Activated T-cell treated with anti-CD3 and anti-CD28 coated beads, Interleukin-2, amount 50 U/mL, for 24 hours (primary cell): ENCODE measurements around the gene AGFG1.
A peak's percentile ranks its signal among the peaks of the same experiment; 100 is the strongest.

Experiments
- DNase-seq: peaks from one replicate; pipeline ENCODE4 v3.0.0-alpha.2; 2020
- H3K27ac Mint-ChIP-seq: 2 replicates; pipeline ENCODE4 v1.8.0; 2020; ENCODE audit warnings: mild to moderate bottlenecking, mixed read lengths
- H3K27me3 Mint-ChIP-seq: 2 replicates; pipeline ENCODE4 v1.8.0; 2020; ENCODE audit warnings: mixed read lengths
- H3K36me3 Mint-ChIP-seq: 2 replicates; pipeline ENCODE4 v1.8.0; 2020; ENCODE audit warnings: low read depth, mixed read lengths
- H3K4me1 Mint-ChIP-seq: 2 replicates; pipeline ENCODE4 v1.8.0; 2020; ENCODE audit warnings: low read depth, mixed read lengths
- H3K4me3 Mint-ChIP-seq: 2 replicates; pipeline ENCODE4 v1.8.0; 2020; ENCODE audit warnings: mild to moderate bottlenecking, moderate library complexity, mixed read lengths
- H3K9me3 Mint-ChIP-seq: 2 replicates; pipeline ENCODE4 v1.8.0; 2020; ENCODE audit warnings: mixed read lengths

AGFG1 gene

DNA sequence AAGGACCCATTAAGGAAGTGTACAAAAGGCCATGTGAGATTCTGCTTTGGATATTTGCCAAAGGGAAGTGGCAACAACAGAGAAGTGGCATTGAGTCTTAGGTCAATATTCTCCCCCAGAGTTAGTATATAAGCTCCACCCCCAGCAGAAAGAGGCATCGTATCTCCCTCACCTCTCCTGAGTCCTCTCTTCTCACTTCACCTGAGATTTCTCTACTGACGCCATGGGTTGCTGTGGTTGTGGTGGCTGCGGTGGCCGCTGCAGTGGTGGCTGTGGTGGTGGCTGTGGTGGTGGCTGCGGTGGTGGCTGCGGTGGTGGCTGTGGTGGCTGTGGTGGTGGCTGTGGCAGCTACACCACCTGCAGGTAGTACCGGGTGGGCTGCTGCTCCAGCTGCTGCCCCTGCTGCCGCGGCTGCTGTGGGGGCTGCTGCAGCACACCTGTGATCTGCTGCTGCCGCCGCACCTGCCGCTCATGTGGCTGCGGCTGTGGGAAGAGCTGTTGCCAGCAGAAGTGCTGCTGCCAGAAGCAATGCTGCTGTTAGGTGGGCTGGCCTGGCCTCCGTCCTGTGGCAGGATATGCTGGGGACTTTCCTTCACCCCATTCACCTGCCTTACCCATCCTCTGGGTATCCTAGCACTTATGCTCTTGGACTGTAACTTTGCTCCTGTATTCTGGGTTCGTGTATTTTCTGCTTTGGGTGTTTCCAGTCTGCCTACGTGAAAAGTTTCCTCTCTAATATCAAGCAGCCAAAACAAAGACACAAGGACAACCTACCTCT, 136.8 kb downstream of the AGFG1 start:
- no peak overlapping the region for H3K4me3 Mint-ChIP-seq
- H3K9me3 Mint-ChIP-seq: no peaks in the 10 kb centered on the region
- H3K36me3 Mint-ChIP-seq: no peaks in the 10 kb centered on the region
- peaks cover 15% of the 10 kb centered on the region for H3K4me1 Mint-ChIP-seq
- peaks cover 73% of the 10 kb centered on the region for H3K27me3 Mint-ChIP-seq
- DNase-seq: peak; percentile 45
- H3K27ac Mint-ChIP-seq: no peak overlapping the region

DNA sequence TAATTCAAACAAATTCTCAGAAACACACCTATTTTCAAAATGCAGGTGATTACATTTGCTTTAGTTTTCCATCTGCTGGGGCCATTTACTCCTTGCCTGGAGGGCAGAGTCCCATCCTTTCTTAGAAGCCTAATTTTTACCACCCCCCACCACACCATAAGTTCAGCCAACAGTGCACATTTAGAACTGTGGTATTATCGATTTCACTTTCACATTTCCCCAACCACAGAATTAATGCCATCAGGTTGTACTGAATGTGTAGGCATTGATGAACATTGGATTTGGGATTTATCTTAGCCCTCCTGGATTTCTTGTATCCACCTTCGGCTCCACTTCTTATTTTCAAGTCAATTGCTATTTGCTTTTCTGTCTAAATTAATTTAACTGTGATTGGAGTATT, 138.2 kb downstream of the AGFG1 start:
- Mint-ChIP-seq H3K27ac (no peak overlapping the region), H3K27me3 (peaks cover 65% of the 10 kb centered on the region), H3K4me3 (no peak overlapping the region), H3K4me1 (peaks cover 15% of the 10 kb centered on the region), H3K36me3 (no peaks in the 10 kb centered on the region), H3K9me3 (no peaks in the 10 kb centered on the region)
- no peak for DNase-seq
